Coronary artery (tissue), 2 donors: ENCODE measurements around the gene ABL1.

ENCODE experiments used
- DNase-seq: peaks from one replicate; pipeline ENCODE4 v3.0.0-alpha.2; 2017; ENCODE audit warnings: low spot score
- H3K27ac ChIP-seq, 2 donors: fragments of 200-600 bp; sonication (generic); one replicate each; pipeline ENCODE4 v1.5.1; 2016 to 2019
- H3K4me3 ChIP-seq: fragments of 200-600 bp; sonication (generic); 2 replicates; pipeline ENCODE4 v1.5.1; 2016; ENCODE audit warnings: mild to moderate bottlenecking, moderate library complexity
- TF ChIP-seq, protein P1 (sequence below): fragments of 200-600 bp; sonication (generic); IDR thresholded peaks from one replicate; pipeline ENCODE4 v1.5.1; 2019; ENCODE audit warnings: antibody characterized with exemption

The ABL1 gene

DNA sequence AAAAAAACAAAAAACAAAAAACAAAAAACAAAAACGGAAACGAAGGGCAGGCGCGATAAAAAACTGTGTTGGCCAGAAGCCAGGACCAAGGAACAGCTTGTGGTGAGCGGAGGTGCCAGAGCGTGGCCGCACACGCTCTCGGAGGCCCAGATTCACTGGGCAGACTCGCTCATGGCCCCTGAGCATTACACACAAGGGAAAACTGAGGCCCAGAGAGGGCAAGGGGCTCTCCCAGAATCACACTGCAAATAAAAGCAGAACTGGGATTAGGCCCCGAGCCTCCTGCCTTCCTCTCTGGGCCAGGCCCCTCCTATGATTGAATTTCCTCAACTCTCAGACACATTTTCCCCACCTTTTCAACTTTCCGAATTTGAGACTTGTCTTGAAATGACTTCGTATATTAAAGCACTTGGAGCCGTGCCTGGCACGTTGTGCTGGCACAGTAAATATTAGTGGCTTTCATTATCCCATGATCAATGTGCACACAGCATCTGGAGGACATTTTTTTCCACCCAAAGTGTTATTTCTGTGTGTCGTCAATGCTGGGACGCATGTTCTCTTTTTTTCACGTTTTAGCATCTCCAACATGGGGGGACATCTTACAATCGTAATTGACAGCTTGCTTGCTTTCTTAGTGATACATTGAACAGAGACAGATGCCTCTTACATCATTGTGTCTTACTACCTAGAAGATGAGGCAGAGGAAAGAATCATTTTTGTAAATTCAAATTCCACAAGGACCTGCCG, 96.6 kb downstream of the ABL1 start:
- DNase-seq: no peak
- H3K27ac ChIP-seq: no peak overlapping the region
- H3K4me3 ChIP-seq: no peak overlapping the region
- TF ChIP-seq, protein P1, sequence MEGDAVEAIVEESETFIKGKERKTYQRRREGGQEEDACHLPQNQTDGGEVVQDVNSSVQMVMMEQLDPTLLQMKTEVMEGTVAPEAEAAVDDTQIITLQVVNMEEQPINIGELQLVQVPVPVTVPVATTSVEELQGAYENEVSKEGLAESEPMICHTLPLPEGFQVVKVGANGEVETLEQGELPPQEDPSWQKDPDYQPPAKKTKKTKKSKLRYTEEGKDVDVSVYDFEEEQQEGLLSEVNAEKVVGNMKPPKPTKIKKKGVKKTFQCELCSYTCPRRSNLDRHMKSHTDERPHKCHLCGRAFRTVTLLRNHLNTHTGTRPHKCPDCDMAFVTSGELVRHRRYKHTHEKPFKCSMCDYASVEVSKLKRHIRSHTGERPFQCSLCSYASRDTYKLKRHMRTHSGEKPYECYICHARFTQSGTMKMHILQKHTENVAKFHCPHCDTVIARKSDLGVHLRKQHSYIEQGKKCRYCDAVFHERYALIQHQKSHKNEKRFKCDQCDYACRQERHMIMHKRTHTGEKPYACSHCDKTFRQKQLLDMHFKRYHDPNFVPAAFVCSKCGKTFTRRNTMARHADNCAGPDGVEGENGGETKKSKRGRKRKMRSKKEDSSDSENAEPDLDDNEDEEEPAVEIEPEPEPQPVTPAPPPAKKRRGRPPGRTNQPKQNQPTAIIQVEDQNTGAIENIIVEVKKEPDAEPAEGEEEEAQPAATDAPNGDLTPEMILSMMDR: no peak

DNA sequence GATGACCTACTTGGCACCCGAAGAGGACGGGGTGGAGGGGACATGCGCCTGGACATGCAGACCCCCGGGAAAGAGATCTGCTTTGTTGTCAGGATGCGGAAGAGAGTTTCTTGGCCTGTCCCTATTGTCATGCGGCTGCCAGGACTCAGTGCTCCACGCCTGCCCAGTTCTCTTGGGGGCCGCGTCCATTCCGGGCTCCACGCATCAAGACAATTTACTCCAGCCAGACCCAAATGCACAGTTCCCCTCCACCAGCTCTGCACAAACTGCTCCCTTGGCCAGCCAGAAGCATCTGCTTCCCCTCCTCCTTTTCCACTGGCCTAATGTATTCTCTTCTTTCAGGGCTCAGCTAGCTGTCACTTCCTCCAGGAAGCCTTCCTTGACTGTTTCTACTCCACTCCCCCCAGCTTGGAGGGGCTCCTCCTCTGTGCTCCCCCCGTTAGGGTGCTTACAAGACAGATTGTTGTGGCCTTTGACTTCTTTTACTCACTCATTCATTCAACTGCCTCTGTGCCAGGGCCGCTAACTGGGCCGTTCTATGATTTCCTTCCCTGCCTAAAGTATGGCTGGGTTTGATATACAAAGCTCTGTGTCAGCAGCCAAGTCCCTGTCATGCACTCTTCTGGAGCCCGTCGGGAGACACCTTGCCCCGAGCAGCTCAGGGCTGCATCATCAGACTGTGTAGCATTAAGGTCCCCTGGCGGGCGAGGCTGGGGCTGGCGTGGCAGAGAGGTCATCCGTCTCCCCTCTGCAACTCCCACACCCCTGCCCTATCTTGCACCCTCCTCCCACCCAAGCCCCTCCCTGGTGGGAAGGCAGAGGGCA, 97.4 kb downstream of the ABL1 start:
- Histone ChIP-seq H3K27ac (no peak overlapping the region), H3K4me3 (peak overlapping the region; percentile 34)
- TF ChIP-seq, protein P1: no peak
- no peak for DNase-seq

DNA sequence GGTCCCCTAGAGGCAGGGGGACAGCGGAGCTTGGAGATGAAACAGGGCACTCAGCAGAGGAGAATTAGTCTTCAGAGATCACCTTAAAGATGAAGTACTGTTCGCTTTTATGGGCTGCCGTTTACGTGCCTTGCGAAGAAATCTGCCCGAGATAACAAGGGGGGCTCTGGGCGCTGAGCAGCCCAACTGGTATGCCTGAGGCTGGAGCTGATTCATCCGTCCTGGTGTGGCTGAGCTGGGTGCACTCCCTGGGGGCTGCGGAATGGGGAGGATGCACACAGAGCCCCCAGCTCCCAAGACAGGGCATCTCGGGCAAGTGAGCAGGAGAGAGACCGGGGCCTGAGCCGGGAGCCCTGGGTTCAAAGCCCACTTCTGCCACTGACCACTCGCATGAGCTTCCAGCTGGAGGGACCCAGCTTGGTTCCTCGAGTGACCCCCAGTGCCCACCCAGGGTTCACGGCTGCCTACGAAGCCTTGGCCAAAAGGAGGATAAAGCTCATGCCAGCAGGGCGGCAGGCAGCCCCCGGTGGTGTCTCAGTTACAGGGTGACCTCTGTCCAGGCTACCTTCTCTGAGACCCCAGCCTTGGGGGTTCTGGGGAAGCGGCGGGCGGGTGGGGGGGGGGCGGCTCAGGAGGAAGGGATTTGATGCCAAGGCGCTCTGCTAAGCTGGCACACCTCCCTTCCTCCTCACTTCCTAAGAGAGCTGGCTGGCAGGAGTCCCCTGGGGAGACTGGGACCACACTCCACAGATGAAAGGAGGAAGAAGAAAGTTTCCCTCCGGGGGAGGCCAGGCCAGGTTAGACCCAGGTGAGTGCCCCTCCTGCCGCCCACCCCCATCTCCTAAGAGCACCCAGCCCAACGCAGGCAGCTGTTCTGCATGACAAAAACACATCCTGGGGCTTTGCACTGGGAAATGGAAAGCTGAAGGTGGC, 98.3 kb downstream of the ABL1 start:
- Histone ChIP-seq H3K4me3 (peak overlapping the region; percentile 34), H3K27ac (no peak overlapping the region)
- DNase-seq: no peak
- TF ChIP-seq, protein P1: no peak

DNA sequence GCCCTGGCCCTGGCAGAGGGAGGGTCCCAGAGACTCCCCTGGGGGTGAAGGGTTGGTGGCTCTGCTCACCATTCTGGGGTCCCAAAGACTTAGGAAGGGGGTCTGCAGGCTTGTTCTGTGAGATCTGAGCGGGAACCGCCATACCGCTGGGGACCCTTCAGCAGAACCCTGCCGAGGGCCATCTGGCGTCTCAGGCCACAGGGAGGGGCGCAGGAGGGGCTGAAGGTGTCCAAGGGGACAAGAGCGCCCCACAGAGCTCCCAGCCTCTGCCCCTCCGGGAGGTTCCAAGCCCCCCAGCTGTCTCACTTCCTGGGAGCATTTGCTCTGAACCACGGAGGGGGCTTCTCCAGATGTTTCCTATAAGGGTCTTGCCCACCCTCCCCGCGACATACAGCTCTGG, 99.2 kb downstream of the ABL1 start:
- H3K4me3 ChIP-seq: no peak overlapping the region
- TF ChIP-seq, protein P1: no peak
- DNase-seq: no peak
- no peak overlapping the region for H3K27ac ChIP-seq

DNA sequence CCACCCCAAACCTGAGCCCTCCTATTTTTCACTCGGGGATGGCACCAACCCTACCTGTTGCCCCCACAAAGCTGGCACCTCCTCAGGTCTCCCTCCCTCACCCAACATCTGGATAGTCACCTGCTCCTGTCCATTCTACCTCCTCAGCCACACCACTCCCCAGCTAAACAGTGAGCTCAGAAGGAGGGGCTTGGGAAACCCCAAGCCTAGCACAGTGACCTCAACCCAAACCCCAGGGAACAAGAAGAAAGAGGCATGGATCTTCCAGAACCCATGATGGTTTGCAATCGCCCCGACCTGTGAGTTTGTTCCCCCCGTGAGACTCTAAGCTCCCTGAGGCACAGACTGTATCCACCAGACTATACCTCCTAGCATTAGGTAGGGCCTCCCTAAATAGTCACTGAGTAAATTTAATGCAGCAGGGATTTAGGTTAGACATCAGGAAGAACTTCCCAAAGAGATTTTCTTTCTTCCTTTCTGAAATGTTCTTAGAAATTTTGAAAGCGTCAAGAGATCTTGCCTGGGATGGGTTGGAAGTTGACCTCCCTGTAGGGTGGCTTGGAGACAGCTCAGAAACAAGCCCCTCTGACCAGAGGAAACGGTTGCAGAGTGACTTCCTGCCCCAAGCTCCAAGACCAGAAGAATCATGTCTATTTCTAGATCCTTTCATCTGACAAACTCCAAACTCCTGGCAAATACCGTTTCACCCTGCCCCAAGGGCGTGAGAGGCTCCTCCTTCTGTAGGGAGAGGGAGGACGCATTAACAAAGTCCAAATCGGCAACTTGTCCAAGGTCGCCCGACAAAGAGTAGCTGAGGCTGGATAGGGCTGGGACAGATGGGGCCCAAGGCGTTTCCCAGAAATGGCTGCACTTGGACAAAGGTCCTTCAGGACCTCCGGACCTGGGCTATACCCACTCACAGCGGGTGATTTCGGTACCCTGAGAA, 99.9 kb downstream of the ABL1 start:
- H3K4me3 ChIP-seq: no peak overlapping the region
- H3K27ac ChIP-seq: peak overlapping the region in 1 of 2 donors; percentile 5
- TF ChIP-seq, protein P1: no peak
- no peak for DNase-seq

DNA sequence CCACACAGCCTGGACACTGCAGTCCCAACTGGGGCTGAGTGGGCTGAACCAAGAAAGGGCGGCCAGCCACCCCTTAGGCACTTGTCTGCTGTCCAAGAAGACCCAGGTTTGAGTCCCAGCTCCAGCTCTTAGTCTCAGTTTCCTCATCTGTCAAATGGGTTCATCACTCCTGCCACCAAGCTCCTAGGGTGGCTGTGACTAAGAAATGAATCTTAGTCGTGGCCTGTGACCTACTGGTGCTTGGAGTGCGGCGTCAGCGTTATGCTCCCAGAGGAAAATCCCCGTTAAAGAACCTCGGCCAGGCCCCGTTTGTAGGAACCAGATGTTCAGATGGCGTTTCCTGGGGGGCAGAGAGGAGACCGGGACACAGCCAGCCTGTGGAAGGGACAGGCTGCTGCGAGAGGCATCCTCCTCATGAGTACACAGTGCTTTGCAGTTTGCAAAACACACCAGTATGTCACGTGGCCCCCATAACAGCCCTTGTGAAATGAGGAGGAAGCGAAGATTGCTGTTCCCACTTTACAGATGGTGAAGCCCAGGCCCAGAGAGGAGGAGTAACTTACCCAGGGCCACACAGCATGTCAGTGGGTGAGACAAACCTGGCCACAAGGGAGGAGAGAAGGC, 100.7 kb downstream of the ABL1 start:
- TF ChIP-seq, protein P1: no peak
- no peak for DNase-seq
- H3K27ac ChIP-seq: peak overlapping the region; percentile 5 to 26
- H3K4me3 ChIP-seq: no peak overlapping the region
